Measurements from ENCODE around the gene WNT2B. TPM values are rescaled to one million over a fixed set of nuclear protein-coding genes. Genes with fewer than 3 reads are reported as not detected.

WNT2B gene
- total RNA-seq, 1 experiment from 2014 or later, result 1.2 TPM

GRCh38 chr1:112530832-112531231 lies 22.1 kb downstream of the WNT2B start (continued):
- TF ChIP-seq ZNF532 (CRISPR knock-in tag; IDR thresholded peaks at IDR 0.05; ENCODE audit: borderline replicate concordance), result no peak
- TF ChIP-seq E2F1 (CRISPR knock-in tag; IDR thresholded peaks at IDR 0.05), result no peak
- TF ChIP-seq ZNF263 (CRISPR knock-in tag; IDR thresholded peaks at IDR 0.05; ENCODE audit: low read depth), result no peak
- TF ChIP-seq ESRRA (CRISPR knock-in tag; IDR thresholded peaks at IDR 0.05; ENCODE audit: borderline replicate concordance), result no peak
- no peak for TF ChIP-seq SOX15 (CRISPR knock-in tag; IDR thresholded peaks at IDR 0.05)
- no peak for TF ChIP-seq JAZF1 (CRISPR knock-in tag; IDR thresholded peaks at IDR 0.05)
- no peak for TF ChIP-seq ZBTB21 (CRISPR knock-in tag; IDR thresholded peaks at IDR 0.05; ENCODE audit: borderline replicate concordance)
- no peak for TF ChIP-seq ZSCAN18 (CRISPR knock-in tag; IDR thresholded peaks at IDR 0.05)
- TF ChIP-seq ZNF121 (CRISPR knock-in tag; IDR thresholded peaks at IDR 0.05), result no peak
- TF ChIP-seq AFF4 (CRISPR knock-in tag; IDR thresholded peaks at IDR 0.05; ENCODE audit: borderline replicate concordance), result no peak
- TF ChIP-seq ATF3 (CRISPR knock-in tag; conservative IDR thresholded peaks at IDR 0.05), result no peak
- TF ChIP-seq ZNF671 (CRISPR knock-in tag; IDR thresholded peaks at IDR 0.05), result no peak
- TF ChIP-seq ZNF232 (CRISPR knock-in tag; IDR thresholded peaks at IDR 0.05), result no peak
- TF ChIP-seq TCF7 (CRISPR knock-in tag; IDR thresholded peaks at IDR 0.05; ENCODE audit: low read depth), result no peak

- Mint-ChIP-seq H3K9me3 (no peaks in the 10 kb centered on the region), H3K27ac (no peak overlapping the region), H3K36me3 (no peaks in the 10 kb centered on the region), H3K4me3 (no peak overlapping the region), H3K4me1 (peaks cover 8% of the 10 kb centered on the region), H3K27me3 (ENCODE audit: low read depth) (no peaks in the 10 kb centered on the region)
- POLR2A ChIA-PET, result no interaction called here
- no peak for DNase-seq (ENCODE audit: low spot score)
- ATAC-seq, result no peak
- CTCF ChIA-PET, result no interaction called here
- TF ChIP-seq CBFB (CRISPR knock-in tag; IDR thresholded peaks at IDR 0.05; ENCODE audit: low read depth), result no peak
- no peak for TF ChIP-seq SMAD3 (CRISPR knock-in tag; IDR thresholded peaks at IDR 0.05; ENCODE audit: borderline replicate concordance)
- no peak for TF ChIP-seq ZSCAN18 (CRISPR knock-in tag; IDR thresholded peaks at IDR 0.05)
- TF ChIP-seq AR (CRISPR knock-in tag; IDR thresholded peaks at IDR 0.05), result no peak
- TF ChIP-seq IRF1 (CRISPR knock-in tag; IDR thresholded peaks at IDR 0.05), result no peak
- no peak for TF ChIP-seq ESRRA (CRISPR knock-in tag; IDR thresholded peaks at IDR 0.05; ENCODE audit: borderline replicate concordance)
- TF ChIP-seq ZMAT4 (CRISPR knock-in tag; IDR thresholded peaks at IDR 0.05), result no peak
- no peak for TF ChIP-seq FOXJ3 (CRISPR knock-in tag; IDR thresholded peaks at IDR 0.05; ENCODE audit: borderline replicate concordance)
- TF ChIP-seq JAZF1 (CRISPR knock-in tag; IDR thresholded peaks at IDR 0.05), result no peak
Measured at GRCh38 chr1:112532064-112532463, 23.3 kb downstream of the WNT2B start.

Measured in WTC11 (cell line).